ENCODE measurements around the gene IGFBP4.

Gene IGFBP4

GRCh38 chr17:40499551-40500189 lies 56.4 kb downstream of the IGFBP4 start:
- H3K4me1 ChIP-seq (ENCODE audit: control insufficient read depth, insufficient read depth, low read length) = peaks cover 4% of the 10 kb centered on the region
- H3K36me3 ChIP-seq (ENCODE audit: control insufficient read depth, insufficient read depth, low read length) = no peaks in the 10 kb centered on the region
- WGBS, 2 experiments = 55% methylated on average over 17 of the region's 17 CpGs
- no peaks in the 10 kb centered on the region for H3K9me3 ChIP-seq (ENCODE audit: control insufficient read depth, low read length)
- H3K4me3 ChIP-seq (ENCODE audit: insufficient read depth, low read depth, low read length) = no peak overlapping the region
- H3K27ac ChIP-seq (ENCODE audit: insufficient read depth, low read depth, low read length, poor library complexity, severe bottlenecking) = no peak overlapping the region
- no peaks in the 10 kb centered on the region for H3K27me3 ChIP-seq (ENCODE audit: control insufficient read depth, insufficient read depth, low read length, poor library complexity, severe bottlenecking)

GRCh38 chr17:40500190-40500589 lies 56.9 kb downstream of the IGFBP4 start:
- Histone ChIP-seq H3K9me3 (ENCODE audit: control insufficient read depth, low read length) (no peaks in the 10 kb centered on the region), H3K36me3 (ENCODE audit: control insufficient read depth, insufficient read depth, low read length) (no peaks in the 10 kb centered on the region), H3K27me3 (ENCODE audit: control insufficient read depth, insufficient read depth, low read length, poor library complexity, severe bottlenecking) (no peaks in the 10 kb centered on the region), H3K4me3 (ENCODE audit: insufficient read depth, low read depth, low read length) (no peak overlapping the region), H3K4me1 (ENCODE audit: control insufficient read depth, insufficient read depth, low read length) (peaks cover 4% of the 10 kb centered on the region), H3K27ac (ENCODE audit: insufficient read depth, low read depth, low read length, poor library complexity, severe bottlenecking) (no peak overlapping the region)
- WGBS, 2 experiments = 89 to 92% methylated on average over 11 of the region's 11 CpGs

GRCh38 chr17:40500709-40501108 lies 57.5 kb downstream of the IGFBP4 start:
- H3K27ac ChIP-seq (ENCODE audit: insufficient read depth, low read depth, low read length, poor library complexity, severe bottlenecking) = no peak overlapping the region
- no peaks in the 10 kb centered on the region for H3K9me3 ChIP-seq (ENCODE audit: control insufficient read depth, low read length)
- no peak overlapping the region for H3K4me3 ChIP-seq (ENCODE audit: insufficient read depth, low read depth, low read length)
- H3K36me3 ChIP-seq (ENCODE audit: control insufficient read depth, insufficient read depth, low read length) = no peaks in the 10 kb centered on the region
- H3K27me3 ChIP-seq (ENCODE audit: control insufficient read depth, insufficient read depth, low read length, poor library complexity, severe bottlenecking) = no peaks in the 10 kb centered on the region
- H3K4me1 ChIP-seq (ENCODE audit: control insufficient read depth, insufficient read depth, low read length) = peaks cover 4% of the 10 kb centered on the region
- WGBS, 2 experiments = 94% methylated on average over 8 to 10 of the region's 10 CpGs

GRCh38 chr17:40501499-40501911 lies 58.3 kb downstream of the IGFBP4 start, which contains the start of gene TNS4:
Gene TNS4 (minus strand): TSS chr17:40501623. CDS start chr17:40496425, 5,198 bp downstream.
- Histone ChIP-seq H3K4me3 (ENCODE audit: insufficient read depth, low read depth, low read length) (no peak within 1 kb of the TSS), H3K36me3 (ENCODE audit: control insufficient read depth, insufficient read depth, low read length) (no peaks in the 10 kb centered on the region), H3K27ac (ENCODE audit: insufficient read depth, low read depth, low read length, poor library complexity, severe bottlenecking) (no peak within 1 kb of the TSS), H3K9me3 (ENCODE audit: control insufficient read depth, low read length) (no peaks in the 10 kb centered on the region), H3K4me1 (ENCODE audit: control insufficient read depth, insufficient read depth, low read length) (peaks cover 4% of the 10 kb centered on the region), H3K27me3 (ENCODE audit: control insufficient read depth, insufficient read depth, low read length, poor library complexity, severe bottlenecking) (no peaks in the 10 kb centered on the region)
- 82 to 85% methylated on average over 7 of the region's 7 CpGs for WGBS, 2 experiments

- Histone ChIP-seq H3K27ac (ENCODE audit: insufficient read depth, low read depth, low read length, poor library complexity, severe bottlenecking) (no peak overlapping the region), H3K9me3 (ENCODE audit: control insufficient read depth, low read length) (no peaks in the 10 kb centered on the region), H3K4me1 (ENCODE audit: control insufficient read depth, insufficient read depth, low read length) (peaks cover 4% of the 10 kb centered on the region), H3K36me3 (ENCODE audit: control insufficient read depth, insufficient read depth, low read length) (no peaks in the 10 kb centered on the region), H3K4me3 (ENCODE audit: insufficient read depth, low read depth, low read length) (no peak overlapping the region), H3K27me3 (ENCODE audit: control insufficient read depth, insufficient read depth, low read length, poor library complexity, severe bottlenecking) (no peaks in the 10 kb centered on the region)
- 93 to 96% methylated on average over 5 of the region's 5 CpGs for WGBS, 2 experiments
These were observed 59.5 kb downstream of the IGFBP4 start for GRCh38 chr17:40502716-40503115.

GRCh38 chr17:40503154-40503553 lies 59.9 kb downstream of the IGFBP4 start:
- Histone ChIP-seq H3K4me1 (ENCODE audit: control insufficient read depth, insufficient read depth, low read length) (peaks cover 4% of the 10 kb centered on the region), H3K27me3 (ENCODE audit: control insufficient read depth, insufficient read depth, low read length, poor library complexity, severe bottlenecking) (no peaks in the 10 kb centered on the region), H3K4me3 (ENCODE audit: insufficient read depth, low read depth, low read length) (no peak overlapping the region), H3K36me3 (ENCODE audit: control insufficient read depth, insufficient read depth, low read length) (no peaks in the 10 kb centered on the region), H3K9me3 (ENCODE audit: control insufficient read depth, low read length) (no peaks in the 10 kb centered on the region), H3K27ac (ENCODE audit: insufficient read depth, low read depth, low read length, poor library complexity, severe bottlenecking) (no peak overlapping the region)
- 50 to 62% methylated on average over 1 to 2 of the region's 2 CpGs for WGBS, 2 experiments

GRCh38 chr17:40506786-40507185 lies 63.5 kb downstream of the IGFBP4 start:
- Histone ChIP-seq H3K9me3 (ENCODE audit: control insufficient read depth, low read length) (no peaks in the 10 kb centered on the region), H3K36me3 (ENCODE audit: control insufficient read depth, insufficient read depth, low read length) (no peaks in the 10 kb centered on the region), H3K4me3 (ENCODE audit: insufficient read depth, low read depth, low read length) (no peak overlapping the region), H3K27me3 (ENCODE audit: control insufficient read depth, insufficient read depth, low read length, poor library complexity, severe bottlenecking) (no peaks in the 10 kb centered on the region), H3K4me1 (ENCODE audit: control insufficient read depth, insufficient read depth, low read length) (peaks cover 4% of the 10 kb centered on the region), H3K27ac (ENCODE audit: insufficient read depth, low read depth, low read length, poor library complexity, severe bottlenecking) (no peak overlapping the region)
- WGBS, 2 experiments = 81 to 84% methylated on average over 5 of the region's 5 CpGs
